ENCODE measurements around the gene PIK3CD.

DNA sequence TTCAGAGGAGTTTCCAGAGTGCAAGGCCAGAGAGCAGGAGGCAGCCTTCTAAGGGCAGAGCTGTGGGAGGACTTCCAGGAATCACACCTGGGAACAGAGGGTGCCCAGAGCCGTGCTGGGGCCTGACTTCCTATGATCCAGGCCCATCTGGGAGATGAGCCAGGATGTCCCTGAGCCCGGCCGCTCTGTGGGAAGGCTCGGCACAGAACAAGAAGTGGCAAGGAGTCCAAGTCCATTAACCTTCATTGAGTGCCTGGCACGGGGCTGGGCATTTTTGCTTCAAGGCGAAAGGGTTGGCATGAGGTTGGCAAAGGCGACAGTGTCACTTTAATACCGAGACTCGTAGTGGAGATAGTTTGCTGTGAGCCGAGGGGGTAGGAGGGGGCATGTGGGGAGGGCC, 44.6 kb upstream of the PIK3CD start:
- TF ChIP-seq, protein P1, sequence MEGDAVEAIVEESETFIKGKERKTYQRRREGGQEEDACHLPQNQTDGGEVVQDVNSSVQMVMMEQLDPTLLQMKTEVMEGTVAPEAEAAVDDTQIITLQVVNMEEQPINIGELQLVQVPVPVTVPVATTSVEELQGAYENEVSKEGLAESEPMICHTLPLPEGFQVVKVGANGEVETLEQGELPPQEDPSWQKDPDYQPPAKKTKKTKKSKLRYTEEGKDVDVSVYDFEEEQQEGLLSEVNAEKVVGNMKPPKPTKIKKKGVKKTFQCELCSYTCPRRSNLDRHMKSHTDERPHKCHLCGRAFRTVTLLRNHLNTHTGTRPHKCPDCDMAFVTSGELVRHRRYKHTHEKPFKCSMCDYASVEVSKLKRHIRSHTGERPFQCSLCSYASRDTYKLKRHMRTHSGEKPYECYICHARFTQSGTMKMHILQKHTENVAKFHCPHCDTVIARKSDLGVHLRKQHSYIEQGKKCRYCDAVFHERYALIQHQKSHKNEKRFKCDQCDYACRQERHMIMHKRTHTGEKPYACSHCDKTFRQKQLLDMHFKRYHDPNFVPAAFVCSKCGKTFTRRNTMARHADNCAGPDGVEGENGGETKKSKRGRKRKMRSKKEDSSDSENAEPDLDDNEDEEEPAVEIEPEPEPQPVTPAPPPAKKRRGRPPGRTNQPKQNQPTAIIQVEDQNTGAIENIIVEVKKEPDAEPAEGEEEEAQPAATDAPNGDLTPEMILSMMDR (conservative IDR thresholded peaks at IDR 0.05; ENCODE audit: low read depth in 2 of 2): no peak
- TF ChIP-seq EZH2 (IDR thresholded peaks at IDR 0.05; ENCODE audit: low read depth, unreplicated experiment) (no peak), STAT1 (IDR thresholded peaks at IDR 0.05; ENCODE audit: unreplicated experiment) (no peak), JUNB (IDR thresholded peaks at IDR 0.05; ENCODE audit: unreplicated experiment) (no peak), EZH2phosphoT487 (IDR thresholded peaks at IDR 0.05; ENCODE audit: unreplicated experiment) (no peak), POLR2AphosphoS5 (IDR thresholded peaks at IDR 0.05; ENCODE audit: low read depth) (no peak), NANOG (IDR thresholded peaks at IDR 0.05; ENCODE audit: borderline replicate concordance) (no peak), CREB1 (CRISPR knock-in tag; IDR thresholded peaks at IDR 0.05; ENCODE audit: low read depth) (no peak), ZNF331 (CRISPR knock-in tag; IDR thresholded peaks at IDR 0.05; ENCODE audit: low read depth) (no peak)
- TF ChIP-seq, protein P2, sequence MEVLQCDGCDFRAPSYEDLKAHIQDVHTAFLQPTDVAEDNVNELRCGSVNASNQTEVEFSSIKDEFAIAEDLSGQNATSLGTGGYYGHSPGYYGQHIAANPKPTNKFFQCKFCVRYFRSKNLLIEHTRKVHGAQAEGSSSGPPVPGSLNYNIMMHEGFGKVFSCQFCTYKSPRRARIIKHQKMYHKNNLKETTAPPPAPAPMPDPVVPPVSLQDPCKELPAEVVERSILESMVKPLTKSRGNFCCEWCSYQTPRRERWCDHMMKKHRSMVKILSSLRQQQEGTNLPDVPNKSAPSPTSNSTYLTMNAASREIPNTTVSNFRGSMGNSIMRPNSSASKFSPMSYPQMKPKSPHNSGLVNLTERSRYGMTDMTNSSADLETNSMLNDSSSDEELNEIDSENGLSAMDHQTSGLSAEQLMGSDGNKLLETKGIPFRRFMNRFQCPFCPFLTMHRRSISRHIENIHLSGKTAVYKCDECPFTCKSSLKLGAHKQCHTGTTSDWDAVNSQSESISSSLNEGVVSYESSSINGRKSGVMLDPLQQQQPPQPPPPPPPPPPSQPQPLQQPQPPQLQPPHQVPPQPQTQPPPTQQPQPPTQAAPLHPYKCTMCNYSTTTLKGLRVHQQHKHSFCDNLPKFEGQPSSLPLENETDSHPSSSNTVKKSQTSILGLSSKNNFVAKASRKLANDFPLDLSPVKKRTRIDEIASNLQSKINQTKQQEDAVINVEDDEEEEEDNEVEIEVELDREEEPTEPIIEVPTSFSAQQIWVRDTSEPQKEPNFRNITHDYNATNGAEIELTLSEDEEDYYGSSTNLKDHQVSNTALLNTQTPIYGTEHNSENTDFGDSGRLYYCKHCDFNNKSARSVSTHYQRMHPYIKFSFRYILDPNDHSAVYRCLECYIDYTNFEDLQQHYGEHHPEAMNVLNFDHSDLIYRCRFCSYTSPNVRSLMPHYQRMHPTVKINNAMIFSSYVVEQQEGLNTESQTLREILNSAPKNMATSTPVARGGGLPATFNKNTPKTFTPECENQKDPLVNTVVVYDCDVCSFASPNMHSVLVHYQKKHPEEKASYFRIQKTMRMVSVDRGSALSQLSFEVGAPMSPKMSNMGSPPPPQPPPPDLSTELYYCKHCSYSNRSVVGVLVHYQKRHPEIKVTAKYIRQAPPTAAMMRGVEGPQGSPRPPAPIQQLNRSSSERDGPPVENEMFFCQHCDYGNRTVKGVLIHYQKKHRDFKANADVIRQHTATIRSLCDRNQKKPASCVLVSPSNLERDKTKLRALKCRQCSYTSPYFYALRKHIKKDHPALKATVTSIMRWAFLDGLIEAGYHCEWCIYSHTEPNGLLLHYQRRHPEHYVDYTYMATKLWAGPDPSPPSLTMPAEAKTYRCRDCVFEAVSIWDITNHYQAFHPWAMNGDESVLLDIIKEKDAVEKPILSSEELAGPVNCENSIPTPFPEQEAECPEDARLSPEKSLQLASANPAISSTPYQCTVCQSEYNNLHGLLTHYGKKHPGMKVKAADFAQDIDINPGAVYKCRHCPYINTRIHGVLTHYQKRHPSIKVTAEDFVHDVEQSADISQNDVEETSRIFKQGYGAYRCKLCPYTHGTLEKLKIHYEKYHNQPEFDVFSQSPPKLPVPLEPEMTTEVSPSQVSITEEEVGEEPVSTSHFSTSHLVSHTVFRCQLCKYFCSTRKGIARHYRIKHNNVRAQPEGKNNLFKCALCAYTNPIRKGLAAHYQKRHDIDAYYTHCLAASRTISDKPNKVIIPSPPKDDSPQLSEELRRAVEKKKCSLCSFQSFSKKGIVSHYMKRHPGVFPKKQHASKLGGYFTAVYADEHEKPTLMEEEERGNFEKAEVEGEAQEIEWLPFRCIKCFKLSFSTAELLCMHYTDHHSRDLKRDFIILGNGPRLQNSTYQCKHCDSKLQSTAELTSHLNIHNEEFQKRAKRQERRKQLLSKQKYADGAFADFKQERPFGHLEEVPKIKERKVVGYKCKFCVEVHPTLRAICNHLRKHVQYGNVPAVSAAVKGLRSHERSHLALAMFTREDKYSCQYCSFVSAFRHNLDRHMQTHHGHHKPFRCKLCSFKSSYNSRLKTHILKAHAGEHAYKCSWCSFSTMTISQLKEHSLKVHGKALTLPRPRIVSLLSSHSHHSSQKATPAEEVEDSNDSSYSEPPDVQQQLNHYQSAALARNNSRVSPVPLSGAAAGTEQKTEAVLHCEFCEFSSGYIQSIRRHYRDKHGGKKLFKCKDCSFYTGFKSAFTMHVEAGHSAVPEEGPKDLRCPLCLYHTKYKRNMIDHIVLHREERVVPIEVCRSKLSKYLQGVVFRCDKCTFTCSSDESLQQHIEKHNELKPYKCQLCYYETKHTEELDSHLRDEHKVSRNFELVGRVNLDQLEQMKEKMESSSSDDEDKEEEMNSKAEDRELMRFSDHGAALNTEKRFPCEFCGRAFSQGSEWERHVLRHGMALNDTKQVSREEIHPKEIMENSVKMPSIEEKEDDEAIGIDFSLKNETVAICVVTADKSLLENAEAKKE (CRISPR knock-in tag; IDR thresholded peaks at IDR 0.05): no peak
- TF ChIP-seq, protein P3, sequence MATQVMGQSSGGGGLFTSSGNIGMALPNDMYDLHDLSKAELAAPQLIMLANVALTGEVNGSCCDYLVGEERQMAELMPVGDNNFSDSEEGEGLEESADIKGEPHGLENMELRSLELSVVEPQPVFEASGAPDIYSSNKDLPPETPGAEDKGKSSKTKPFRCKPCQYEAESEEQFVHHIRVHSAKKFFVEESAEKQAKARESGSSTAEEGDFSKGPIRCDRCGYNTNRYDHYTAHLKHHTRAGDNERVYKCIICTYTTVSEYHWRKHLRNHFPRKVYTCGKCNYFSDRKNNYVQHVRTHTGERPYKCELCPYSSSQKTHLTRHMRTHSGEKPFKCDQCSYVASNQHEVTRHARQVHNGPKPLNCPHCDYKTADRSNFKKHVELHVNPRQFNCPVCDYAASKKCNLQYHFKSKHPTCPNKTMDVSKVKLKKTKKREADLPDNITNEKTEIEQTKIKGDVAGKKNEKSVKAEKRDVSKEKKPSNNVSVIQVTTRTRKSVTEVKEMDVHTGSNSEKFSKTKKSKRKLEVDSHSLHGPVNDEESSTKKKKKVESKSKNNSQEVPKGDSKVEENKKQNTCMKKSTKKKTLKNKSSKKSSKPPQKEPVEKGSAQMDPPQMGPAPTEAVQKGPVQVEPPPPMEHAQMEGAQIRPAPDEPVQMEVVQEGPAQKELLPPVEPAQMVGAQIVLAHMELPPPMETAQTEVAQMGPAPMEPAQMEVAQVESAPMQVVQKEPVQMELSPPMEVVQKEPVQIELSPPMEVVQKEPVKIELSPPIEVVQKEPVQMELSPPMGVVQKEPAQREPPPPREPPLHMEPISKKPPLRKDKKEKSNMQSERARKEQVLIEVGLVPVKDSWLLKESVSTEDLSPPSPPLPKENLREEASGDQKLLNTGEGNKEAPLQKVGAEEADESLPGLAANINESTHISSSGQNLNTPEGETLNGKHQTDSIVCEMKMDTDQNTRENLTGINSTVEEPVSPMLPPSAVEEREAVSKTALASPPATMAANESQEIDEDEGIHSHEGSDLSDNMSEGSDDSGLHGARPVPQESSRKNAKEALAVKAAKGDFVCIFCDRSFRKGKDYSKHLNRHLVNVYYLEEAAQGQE (IDR thresholded peaks at IDR 0.05; ENCODE audit: unreplicated experiment): no peak
- TF ChIP-seq, protein P4, sequence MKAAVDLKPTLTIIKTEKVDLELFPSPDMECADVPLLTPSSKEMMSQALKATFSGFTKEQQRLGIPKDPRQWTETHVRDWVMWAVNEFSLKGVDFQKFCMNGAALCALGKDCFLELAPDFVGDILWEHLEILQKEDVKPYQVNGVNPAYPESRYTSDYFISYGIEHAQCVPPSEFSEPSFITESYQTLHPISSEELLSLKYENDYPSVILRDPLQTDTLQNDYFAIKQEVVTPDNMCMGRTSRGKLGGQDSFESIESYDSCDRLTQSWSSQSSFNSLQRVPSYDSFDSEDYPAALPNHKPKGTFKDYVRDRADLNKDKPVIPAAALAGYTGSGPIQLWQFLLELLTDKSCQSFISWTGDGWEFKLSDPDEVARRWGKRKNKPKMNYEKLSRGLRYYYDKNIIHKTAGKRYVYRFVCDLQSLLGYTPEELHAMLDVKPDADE (IDR thresholded peaks at IDR 0.05): no peak
